ENCODE data around the gene USP49.

DNA sequence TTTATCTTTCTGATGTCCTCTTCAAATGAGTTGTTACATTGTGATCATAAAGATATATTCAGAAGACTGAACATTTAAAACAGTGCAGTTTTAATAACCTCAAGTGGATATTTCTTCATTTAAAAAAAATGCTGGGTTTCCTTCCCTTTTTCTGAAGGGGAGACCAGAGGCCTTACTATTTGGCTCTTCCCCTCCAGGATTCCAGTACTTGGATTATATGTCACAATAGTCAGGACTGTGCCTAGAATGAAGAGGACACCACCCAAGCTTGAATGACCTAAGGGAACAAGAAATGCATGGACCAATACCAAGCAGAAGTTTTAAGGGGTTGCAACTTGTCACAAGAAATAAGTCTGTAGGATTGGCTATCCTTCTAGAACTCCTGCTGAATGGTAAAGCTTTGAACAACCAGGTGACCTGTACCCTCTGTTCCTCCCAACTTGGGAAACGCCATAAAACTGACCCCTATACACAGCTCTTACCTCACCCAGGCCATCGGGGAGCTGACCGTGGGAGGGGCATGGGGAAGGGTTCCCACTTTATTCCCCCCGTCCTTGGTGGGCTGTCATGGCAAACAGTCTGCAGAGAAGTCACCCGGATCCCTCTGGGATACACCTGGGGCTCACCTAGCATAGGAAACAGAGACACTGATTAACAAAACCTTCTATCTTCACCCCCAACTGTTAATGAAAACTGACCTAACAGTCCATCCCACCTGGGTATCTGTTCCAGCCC, 117.5 kb downstream of the USP49 start:
- TF ChIP-seq CHD4 (IDR thresholded peaks at IDR 0.05) (no peak), NBN (IDR thresholded peaks at IDR 0.05) (no peak), CEBPB (IDR thresholded peaks at IDR 0.05; ENCODE audit: borderline replicate concordance in 1 of 2, low read depth in 2 of 2, low read length in 2 of 2) (no peak), SREBF1 (IDR thresholded peaks at IDR 0.05; ENCODE audit: low read length) (no peak), SMC3 (IDR thresholded peaks at IDR 0.05; ENCODE audit: borderline replicate concordance, low read length) (no peak), EP300 (IDR thresholded peaks at IDR 0.05; ENCODE audit: borderline replicate concordance in 1 of 2, control insufficient read depth in 1 of 2, low read depth in 2 of 2, low read length in 2 of 2) (no peak), POLR2AphosphoS5 (IDR thresholded peaks at IDR 0.05; ENCODE audit: low read length) (no peak), SMAD1 (IDR thresholded peaks at IDR 0.05; ENCODE audit: low read depth, partially characterized antibody) (no peak), GABPA (IDR thresholded peaks at IDR 0.05; ENCODE audit: low read depth) (no peak)
- TF ChIP-seq, protein P1, sequence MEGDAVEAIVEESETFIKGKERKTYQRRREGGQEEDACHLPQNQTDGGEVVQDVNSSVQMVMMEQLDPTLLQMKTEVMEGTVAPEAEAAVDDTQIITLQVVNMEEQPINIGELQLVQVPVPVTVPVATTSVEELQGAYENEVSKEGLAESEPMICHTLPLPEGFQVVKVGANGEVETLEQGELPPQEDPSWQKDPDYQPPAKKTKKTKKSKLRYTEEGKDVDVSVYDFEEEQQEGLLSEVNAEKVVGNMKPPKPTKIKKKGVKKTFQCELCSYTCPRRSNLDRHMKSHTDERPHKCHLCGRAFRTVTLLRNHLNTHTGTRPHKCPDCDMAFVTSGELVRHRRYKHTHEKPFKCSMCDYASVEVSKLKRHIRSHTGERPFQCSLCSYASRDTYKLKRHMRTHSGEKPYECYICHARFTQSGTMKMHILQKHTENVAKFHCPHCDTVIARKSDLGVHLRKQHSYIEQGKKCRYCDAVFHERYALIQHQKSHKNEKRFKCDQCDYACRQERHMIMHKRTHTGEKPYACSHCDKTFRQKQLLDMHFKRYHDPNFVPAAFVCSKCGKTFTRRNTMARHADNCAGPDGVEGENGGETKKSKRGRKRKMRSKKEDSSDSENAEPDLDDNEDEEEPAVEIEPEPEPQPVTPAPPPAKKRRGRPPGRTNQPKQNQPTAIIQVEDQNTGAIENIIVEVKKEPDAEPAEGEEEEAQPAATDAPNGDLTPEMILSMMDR (IDR thresholded peaks at IDR 0.05 in 2 of 3, conservative IDR thresholded peaks at IDR 0.05 in 1 of 3; ENCODE audit: control insufficient read depth in 2 of 3, extremely low read depth in 1 of 3, insufficient read depth in 1 of 3, low read depth in 3 of 3, low read length in 3 of 3) = no peak
- TF ChIP-seq, protein P2, sequence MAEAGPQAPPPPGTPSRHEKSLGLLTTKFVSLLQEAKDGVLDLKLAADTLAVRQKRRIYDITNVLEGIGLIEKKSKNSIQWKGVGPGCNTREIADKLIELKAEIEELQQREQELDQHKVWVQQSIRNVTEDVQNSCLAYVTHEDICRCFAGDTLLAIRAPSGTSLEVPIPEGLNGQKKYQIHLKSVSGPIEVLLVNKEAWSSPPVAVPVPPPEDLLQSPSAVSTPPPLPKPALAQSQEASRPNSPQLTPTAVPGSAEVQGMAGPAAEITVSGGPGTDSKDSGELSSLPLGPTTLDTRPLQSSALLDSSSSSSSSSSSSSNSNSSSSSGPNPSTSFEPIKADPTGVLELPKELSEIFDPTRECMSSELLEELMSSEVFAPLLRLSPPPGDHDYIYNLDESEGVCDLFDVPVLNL (IDR thresholded peaks at IDR 0.05; ENCODE audit: low read depth, low read length) = no peak
- TF ChIP-seq, protein P3, sequence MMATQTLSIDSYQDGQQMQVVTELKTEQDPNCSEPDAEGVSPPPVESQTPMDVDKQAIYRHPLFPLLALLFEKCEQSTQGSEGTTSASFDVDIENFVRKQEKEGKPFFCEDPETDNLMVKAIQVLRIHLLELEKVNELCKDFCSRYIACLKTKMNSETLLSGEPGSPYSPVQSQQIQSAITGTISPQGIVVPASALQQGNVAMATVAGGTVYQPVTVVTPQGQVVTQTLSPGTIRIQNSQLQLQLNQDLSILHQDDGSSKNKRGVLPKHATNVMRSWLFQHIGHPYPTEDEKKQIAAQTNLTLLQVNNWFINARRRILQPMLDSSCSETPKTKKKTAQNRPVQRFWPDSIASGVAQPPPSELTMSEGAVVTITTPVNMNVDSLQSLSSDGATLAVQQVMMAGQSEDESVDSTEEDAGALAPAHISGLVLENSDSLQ (IDR thresholded peaks at IDR 0.05) = no peak
- TF ChIP-seq, protein P4, sequence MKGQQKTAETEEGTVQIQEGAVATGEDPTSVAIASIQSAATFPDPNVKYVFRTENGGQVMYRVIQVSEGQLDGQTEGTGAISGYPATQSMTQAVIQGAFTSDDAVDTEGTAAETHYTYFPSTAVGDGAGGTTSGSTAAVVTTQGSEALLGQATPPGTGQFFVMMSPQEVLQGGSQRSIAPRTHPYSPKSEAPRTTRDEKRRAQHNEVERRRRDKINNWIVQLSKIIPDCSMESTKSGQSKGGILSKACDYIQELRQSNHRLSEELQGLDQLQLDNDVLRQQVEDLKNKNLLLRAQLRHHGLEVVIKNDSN (IDR thresholded peaks at IDR 0.05; ENCODE audit: borderline replicate concordance, extremely low read length, insufficient read depth, low read depth, low read length) = no peak

Data from GM12878 (cell line).